Neural crest cell (in vitro differentiated cells): Measurements from ENCODE around the gene SMIM1. TPM values are rescaled to one million over a fixed set of nuclear protein-coding genes. Genes with fewer than 3 reads are reported as not detected.

Experiments
- DNase-seq: peaks from one replicate; pipeline ENCODE4 v3.0.0; 2021; ENCODE audit warnings: low read depth, mixed read lengths, low spot score
- H3K27ac Mint-ChIP-seq: one replicate; pipeline ENCODE4 v1.8.0; 2021; ENCODE audit warnings: mild to moderate bottlenecking, mixed read lengths; ENCODE audit not compliant: unreplicated experiment
- H3K27me3 Mint-ChIP-seq: 2 replicates; pipeline ENCODE4 v1.8.0; 2021; ENCODE audit warnings: low read depth, mild to moderate bottlenecking, mixed read lengths
- H3K36me3 Mint-ChIP-seq: 2 replicates; pipeline ENCODE4 v1.8.0; 2021; ENCODE audit warnings: low read depth, mild to moderate bottlenecking, mixed read lengths
- H3K4me1 Mint-ChIP-seq: 2 replicates; pipeline ENCODE4 v1.8.0; 2021; ENCODE audit warnings: mixed read lengths
- H3K4me3 Mint-ChIP-seq: one replicate; pipeline ENCODE4 v1.8.0; 2021; ENCODE audit warnings: mild to moderate bottlenecking, mixed read lengths
- H3K9me3 Mint-ChIP-seq: 2 replicates; pipeline ENCODE4 v1.8.0; 2021; ENCODE audit warnings: mixed read lengths
- CTCF ChIP-seq: fragments of 200-600 bp; sonication (generic); conservative IDR thresholded peaks from 2 replicates; pipeline ENCODE4 v1.5.0; 2021; ENCODE audit warnings: antibody characterized with exemption, mild to moderate bottlenecking
- total RNA-seq: library from RNA; stranded (reverse); gene quantifications from 2 replicates; pipeline ENCODE4 v1.2.1, GENCODE V29; 2021

The SMIM1 gene
- total RNA-seq, 1 donor from 2014 or later = 4.7 TPM

GRCh38 chr1:3740752-3741151 is 31.8 kb upstream of the SMIM1 start:
- Mint-ChIP-seq H3K27me3 (no peaks in the 10 kb centered on the region), H3K4me1 (peaks cover 13% of the 10 kb centered on the region), H3K9me3 (no peaks in the 10 kb centered on the region), H3K36me3 (no peaks in the 10 kb centered on the region), H3K4me3 (no peak overlapping the region), H3K27ac (no peak overlapping the region)
- TF ChIP-seq CTCF = no peak
- no peak for DNase-seq

- DNase-seq = no peak
- no peaks in the 10 kb centered on the region for H3K27me3 Mint-ChIP-seq
- no peaks in the 10 kb centered on the region for H3K9me3 Mint-ChIP-seq
- H3K36me3 Mint-ChIP-seq = no peaks in the 10 kb centered on the region
- no peak for TF ChIP-seq CTCF
- H3K4me3 Mint-ChIP-seq = peak overlapping the region; percentile 39
- no peak overlapping the region for H3K27ac Mint-ChIP-seq
- H3K4me1 Mint-ChIP-seq = peaks cover 21% of the 10 kb centered on the region
These were observed 30.7 kb upstream of the SMIM1 start for GRCh38 chr1:3741566-3742438.

GRCh38 chr1:3742439-3743298 is 29.9 kb upstream of the SMIM1 start:
- DNase-seq = no peak
- TF ChIP-seq CTCF = no peak
- Mint-ChIP-seq H3K9me3 (no peaks in the 10 kb centered on the region), H3K36me3 (no peaks in the 10 kb centered on the region), H3K27ac (no peak overlapping the region), H3K4me1 (peaks cover 21% of the 10 kb centered on the region), H3K4me3 (peak overlapping the region; percentile 29), H3K27me3 (no peaks in the 10 kb centered on the region)

- H3K36me3 Mint-ChIP-seq = no peaks in the 10 kb centered on the region
- TF ChIP-seq CTCF = no peak
- no peak overlapping the region for H3K27ac Mint-ChIP-seq
- peak overlapping the region; percentile 29 for H3K4me3 Mint-ChIP-seq
- peaks cover 3% of the 10 kb centered on the region for H3K27me3 Mint-ChIP-seq
- peaks cover 21% of the 10 kb centered on the region for H3K4me1 Mint-ChIP-seq
- no peaks in the 10 kb centered on the region for H3K9me3 Mint-ChIP-seq
- no peak for DNase-seq
These were observed 29.1 kb upstream of the SMIM1 start for GRCh38 chr1:3743421-3743820.

- Mint-ChIP-seq H3K27me3 (peaks cover 6% of the 10 kb centered on the region), H3K36me3 (no peaks in the 10 kb centered on the region), H3K4me3 (no peak overlapping the region), H3K27ac (no peak overlapping the region), H3K4me1 (peaks cover 21% of the 10 kb centered on the region), H3K9me3 (no peaks in the 10 kb centered on the region)
- DNase-seq = no peak
- TF ChIP-seq CTCF = no peak
These were observed 28.7 kb upstream of the SMIM1 start for GRCh38 chr1:3743826-3744225.
